GM19238 (cell line): ENCODE results near the gene NDRG2.
A peak's percentile ranks its signal among the peaks of the same experiment; 100 is the strongest.

Experiments used
- DNase-seq: peaks from one replicate; pipeline ENCODE4 v3.0.0; 2011; ENCODE audit warnings: low spot score; ENCODE audit not compliant: insufficient read length

The NDRG2 gene

DNA sequence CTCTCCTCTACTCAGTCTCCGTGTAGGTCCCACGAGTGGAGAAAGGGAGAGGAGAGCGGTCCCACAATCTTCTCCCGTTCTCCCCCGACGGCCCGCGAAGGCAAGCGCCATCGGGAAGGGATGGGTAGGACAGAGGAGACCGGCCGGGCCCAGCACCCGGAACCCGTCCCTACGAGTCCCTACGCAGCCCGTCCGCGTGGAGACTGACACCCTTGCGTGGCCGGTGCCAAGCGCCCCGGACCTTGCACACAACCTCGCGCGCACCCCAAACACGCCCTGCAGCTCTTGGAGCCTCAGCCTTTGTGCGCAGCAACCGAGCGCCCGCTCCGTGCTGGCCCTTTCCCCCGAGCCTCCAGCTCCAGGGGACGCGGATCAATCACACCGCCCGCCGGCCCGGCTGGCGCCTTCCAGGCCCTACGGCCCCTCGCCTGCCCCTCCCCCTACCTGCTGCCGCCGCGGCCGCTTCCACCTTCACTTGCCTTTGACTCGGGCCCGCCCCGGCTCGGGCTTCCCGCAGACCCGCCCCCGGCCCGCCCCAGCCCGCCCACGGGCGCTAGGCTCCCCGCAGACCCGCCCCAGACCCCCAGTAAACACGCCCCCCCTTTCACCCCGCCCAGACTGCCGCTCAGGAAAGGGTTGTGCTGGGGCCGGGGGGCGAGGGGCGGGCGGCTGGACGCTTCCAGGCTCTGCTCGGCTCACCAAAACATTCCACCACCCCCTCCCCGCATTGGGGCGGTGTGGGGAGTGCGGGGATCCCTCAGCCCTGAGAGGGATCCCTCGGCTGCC lies at the start of gene NDRG2:
Gene NDRG2, minus strand, starts transcription at position 477 of the 786 bp plus-strand sequence. CDS start 1,746 bp downstream, outside the sequence.
- peak; percentile 37 for DNase-seq

DNA sequence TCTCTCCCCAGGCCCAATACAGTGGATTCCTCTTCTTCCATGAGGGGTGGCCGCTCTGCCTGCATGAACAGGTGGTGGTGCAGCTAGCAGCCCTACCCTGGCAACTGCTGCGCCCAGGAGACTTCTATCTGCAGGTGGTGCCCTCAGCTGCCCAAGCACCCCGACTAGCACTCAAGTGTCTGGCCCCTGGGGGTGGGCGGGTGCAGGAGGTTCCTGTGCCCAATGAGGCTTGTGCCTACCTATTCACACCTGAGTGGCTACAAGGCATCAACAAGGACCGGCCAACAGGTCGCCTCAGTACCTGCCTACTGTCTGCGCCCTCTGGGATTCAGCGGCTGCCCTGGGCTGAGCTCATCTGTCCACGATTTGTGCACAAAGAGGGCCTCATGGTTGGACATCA lies 49.1 kb upstream of the NDRG2 start:
- no peak for DNase-seq

DNA sequence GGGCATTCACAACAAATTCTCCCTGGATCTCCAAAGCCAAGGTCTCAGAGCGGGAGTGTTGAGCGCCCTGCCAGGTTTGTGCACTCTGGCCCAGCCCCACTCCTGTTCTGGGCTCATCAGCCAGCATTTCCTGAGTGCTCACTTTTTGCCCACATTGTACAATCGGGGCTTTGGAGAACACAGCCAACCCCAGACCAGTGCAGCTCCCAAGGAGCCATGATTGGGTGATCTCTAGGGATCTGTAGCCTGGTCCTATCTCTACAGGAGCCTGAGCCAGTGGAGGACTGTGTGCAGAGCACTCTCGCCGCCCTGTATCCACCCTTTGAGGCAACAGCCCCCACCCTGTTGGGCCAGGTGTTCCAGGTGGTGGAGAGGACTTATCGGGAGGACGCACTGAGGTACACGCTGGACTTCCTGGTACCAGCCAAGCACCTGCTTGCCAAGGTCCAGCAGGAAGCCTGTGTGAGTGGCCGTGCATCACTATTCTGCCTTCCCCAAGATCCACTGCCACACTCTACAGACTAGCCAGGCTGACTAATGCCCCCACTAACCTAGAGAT lies 48.0 kb upstream of the NDRG2 start:
- no peak for DNase-seq

DNA sequence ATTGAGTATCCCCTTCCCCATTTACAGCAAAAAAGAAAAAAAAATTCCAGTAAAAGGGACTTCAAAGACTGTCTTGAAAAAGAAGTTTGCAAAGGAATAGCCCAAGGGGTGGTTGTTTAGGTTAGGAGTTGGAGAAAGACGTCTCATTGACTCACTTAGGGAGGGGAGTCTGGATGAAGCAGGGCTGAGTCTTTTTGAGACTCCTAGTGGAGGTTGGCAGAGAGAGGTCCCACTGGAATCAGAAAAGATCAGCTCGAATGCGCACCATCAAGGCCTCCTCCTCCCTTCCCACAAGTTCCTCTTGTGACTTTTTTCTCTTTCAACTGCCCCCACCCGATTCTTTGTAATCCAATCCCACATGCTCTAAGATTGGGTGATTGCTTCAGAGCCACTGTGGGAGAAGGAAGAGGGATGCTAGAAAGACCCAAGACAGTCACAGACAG lies 47.2 kb upstream of the NDRG2 start:
- DNase-seq = no peak

DNA sequence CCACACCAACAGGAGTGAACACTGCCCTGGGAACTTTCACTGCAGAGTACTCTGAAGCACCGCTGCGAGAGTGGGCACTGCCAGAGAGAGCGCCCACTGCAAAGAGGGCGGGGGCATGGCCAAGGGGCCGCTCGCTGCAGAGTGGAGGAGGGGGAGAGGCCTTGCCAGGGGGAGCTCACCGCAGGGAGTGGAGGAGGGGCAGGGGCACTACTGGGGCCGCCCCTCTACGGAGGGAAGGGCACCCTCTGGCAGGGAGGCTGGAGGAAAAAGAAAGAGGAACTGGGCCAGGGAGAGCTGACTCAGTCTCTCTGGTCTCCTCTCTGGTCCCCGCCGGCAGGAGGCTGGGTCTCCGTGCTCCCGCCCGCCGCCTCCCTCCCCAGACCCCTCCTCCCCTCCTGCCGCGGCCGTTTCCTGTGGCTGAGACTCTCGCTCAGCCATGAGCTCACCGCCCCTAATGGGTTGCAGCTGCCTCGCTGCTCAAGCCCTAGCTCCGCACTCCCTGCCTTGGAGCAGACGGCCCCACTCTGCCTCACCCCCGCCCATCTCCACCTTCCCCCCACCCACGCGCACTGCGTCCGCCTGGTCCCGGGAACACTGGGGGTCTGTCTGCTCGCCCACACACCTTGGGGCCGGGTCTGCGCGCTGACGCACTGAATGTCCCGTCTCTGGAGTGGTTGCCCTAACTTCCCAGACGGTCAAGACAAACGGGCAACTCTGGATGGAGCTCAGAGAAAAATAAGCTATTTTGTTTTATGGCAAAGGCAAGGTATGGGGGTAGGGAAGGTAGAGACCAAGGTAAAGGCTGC lies 46.6 kb upstream of the NDRG2 start:
- DNase-seq = peak; percentile 92

DNA sequence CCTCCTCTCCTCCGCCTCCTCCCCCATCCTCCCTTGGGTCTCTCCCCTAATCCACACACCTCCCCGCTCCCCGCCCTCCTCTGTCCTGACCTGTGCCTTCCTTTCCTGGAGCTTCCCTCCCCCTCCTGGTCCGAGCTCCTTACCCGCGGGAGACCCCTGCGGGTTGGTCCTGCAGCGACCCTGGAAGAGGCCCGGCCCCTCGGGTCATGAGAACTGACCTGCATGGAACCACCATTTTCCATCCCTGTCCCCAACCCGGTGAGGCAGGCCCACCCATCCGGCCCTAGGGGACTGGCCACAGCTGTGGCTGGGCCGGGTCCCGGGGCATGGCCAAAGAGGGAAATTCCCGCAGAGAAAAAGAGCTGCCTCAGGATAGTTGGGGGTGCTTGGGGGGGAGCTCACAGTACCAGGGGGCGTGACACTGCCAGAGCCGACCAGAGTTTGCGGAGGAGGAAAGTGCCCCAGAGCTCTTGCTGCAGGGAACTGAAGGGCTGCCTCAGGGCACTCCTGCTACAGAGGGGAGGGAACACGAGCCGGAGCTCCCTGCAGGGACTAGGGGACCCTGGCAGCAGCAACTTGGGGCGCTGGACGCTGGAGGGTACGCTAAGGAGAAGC lies 45.9 kb upstream of the NDRG2 start:
- no peak for DNase-seq

DNA sequence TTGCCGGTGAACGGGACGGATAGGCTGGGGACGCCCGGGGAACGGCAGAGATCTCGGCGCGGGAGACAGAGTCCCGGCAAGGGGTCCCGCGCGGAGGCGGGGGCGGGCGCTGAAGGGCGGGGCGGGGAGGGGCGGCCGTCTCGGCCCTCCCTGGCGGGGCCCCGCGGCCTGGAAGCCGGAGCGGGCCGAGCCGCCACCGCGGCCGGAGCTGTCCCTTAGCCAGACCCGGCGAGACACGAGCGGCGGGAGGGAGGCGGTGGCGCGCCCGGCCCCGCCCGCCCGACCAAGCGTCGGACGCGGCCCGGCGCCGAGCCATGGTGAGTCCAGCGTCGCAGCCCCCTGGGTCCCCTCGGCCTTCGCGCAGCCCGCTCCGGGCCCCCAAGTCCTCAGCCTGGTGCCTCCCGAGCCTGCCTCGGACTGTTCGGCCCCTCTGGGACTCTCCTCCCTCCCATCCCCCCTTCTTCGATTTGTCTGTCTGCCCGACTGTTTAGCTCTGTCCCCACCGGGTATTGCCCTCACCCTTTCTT lies 45.3 kb upstream of the NDRG2 start, which contains the start of gene ARHGEF40:
Gene ARHGEF40, plus strand, starts transcription at position 222 of the 527 bp plus-strand sequence. Its CDS starts 93 bp downstream, at position 315.
- DNase-seq = no peak

DNA sequence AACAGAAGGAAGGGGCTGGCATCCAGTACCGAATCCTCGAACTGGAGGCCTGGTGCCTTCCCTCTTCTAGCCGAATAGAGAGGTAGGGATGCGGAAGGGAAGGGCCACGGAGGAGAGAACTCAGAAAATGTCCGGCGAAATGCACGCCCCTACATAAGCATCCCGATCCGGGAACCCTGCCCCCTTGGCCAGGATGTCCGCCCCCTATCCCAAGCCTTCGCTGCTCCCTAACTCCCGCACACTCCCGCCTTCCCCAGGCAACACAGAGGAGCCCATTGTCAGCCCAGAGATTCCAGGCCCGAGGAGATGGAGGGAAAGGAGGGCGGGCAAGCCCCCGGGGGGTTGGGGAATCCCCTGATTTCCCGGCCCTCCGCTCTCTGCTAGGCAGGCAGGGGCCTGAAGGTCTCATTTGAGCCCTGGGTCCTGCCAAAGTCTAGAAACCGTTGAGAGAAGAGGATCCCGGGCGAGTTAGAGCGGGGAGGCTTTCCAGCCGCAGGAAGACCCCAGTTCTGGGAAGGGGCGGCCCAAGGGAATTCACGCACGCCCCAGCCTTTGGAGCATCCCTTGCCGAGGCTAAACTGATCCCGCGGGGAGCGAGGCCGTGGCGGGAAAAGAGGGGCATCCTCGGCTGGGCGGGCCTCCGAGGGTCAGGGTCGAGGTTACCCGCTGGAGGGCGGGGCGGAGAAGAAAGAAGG lies 44.7 kb upstream of the NDRG2 start:
- DNase-seq = no peak

DNA sequence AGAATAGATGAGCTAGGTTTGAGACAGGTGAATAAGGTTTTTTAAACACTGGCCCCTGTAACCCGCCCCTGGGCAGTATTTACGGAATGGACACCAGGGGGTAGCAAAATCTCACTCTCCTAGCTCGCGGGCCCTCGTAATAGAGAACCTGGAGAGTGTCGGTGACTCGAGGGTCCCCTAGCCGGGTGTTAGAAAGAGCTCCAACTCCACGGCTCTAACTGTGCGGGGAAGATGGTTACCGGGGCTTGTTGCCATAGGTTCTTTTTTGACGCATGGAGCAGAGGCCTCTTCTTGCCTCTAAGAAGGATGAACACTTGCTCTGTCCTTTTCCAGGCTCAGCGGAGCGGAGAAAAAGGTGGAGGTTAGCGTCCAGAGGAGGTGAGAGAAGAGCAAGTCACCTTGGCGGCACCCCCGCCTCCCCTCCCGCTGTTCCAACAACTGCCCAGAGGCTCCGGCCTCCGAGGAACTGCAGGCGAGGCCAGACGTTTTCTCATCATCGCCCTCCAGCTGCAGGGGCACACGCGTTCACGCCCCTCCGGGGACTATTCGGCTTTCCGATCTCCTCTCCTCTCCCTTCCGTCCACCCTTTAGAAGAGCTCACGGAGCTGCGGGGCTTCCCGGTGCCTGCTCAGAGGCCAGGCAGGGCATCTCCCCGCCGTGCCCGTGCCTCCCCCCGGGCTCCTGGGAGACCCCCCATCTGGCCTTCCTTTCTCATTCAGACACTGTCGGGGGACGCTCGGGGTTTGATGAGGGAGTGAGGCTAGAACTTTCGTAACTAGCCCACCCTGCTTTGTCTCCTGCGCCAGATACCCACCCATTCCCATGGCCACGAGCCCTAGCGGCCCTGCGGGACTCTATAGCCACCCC lies 43.9 kb upstream of the NDRG2 start:
- peak; percentile 53 for DNase-seq

DNA sequence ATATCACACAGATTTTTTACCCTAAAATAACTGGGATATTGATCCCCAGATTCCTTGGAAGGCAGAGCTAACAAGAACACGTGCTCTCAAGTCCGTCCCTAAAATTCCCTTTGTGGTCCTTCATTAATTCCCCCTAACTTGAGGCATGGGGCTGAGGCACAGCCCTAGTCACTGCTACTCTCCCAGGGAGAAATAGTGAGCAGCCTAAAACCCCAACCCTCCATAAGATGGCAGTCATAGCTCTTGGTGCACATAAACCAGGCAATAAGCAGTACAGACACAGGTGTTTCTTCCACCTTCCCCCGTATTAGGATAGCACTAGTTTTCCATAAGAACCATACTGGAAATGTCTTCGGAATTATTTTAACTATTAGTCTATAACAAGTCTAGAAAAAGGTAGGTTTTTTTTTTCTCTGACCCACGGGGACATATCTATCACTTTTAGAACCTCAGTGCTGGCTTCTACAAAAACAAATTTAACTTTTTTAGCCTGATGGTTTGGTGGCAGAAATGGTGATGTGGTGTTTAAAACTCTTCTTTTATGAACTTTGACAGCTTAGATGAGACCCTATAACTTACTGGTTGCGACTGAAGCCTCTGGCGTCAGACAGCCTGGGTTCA lies 42.1 kb upstream of the NDRG2 start:
- DNase-seq = no peak

DNA sequence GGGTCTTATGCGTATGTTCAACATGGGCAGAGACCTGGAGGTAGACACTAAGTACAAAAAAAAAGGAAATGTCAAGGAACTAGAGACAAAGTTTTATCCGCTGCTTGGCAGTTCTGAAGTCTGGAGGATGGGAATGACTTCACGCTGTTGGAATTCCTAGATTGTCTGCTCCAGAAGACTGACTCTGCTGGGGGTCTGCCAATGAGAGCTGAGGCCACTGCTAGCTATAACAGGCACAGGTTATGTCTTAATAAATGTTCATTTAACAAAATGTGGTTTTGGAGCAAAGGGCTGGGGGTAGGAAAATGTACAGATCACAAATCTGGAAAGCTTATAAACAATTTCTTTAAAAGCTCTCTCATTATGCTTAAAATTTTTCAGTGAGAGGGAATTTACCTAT lies 38.6 kb upstream of the NDRG2 start:
- no peak for DNase-seq

DNA sequence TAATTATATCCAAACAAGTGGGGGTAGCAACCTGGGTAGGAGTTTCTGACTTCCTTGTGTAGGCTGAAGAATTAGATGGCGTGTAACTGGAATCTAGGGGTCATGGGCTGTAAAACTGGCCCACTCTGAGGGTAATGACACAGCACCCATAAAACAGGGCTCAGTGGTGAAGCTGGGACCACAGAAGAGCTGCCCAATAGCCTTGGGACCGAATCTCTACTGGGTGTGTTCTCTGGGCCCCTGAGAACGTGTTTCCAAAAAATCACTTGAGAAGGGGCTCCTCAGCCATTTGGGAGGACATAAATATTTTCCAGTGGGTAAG lies 36.4 kb upstream of the NDRG2 start:
- no peak for DNase-seq

DNA sequence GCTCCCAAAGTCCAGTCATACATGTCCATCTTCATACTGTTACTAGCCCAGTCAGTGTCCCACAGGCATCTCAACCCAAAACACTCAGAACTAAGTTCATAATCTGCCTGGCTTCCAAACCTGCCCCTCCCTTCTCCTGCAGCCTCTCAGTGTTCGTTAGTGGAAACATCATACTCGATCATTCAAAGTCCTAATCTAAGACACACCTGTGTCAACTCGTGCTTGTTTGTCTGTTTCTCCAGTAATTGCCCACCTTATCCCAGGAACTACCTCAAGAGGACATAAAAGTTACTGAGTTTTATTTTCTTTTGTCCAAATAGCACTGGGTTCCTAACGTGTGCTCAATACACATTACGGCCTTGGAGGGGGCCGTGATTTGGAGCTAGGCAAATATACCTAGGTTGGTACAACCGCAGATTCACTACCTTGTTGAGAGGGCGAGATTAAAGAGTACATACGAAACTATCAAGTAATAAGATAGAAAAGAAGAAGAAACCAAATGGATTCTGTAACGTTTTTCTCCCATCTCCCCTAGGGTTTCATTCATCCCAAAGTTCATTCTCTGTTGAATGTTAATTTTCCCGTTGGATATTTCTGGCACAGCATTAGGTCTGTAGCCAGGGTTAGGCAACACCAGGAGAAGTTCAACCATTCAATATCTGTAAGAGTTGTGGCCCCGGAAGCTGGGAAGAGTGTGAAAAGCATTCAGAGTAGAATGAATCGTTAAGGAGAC lies 35.9 kb upstream of the NDRG2 start:
- DNase-seq = no peak

DNA sequence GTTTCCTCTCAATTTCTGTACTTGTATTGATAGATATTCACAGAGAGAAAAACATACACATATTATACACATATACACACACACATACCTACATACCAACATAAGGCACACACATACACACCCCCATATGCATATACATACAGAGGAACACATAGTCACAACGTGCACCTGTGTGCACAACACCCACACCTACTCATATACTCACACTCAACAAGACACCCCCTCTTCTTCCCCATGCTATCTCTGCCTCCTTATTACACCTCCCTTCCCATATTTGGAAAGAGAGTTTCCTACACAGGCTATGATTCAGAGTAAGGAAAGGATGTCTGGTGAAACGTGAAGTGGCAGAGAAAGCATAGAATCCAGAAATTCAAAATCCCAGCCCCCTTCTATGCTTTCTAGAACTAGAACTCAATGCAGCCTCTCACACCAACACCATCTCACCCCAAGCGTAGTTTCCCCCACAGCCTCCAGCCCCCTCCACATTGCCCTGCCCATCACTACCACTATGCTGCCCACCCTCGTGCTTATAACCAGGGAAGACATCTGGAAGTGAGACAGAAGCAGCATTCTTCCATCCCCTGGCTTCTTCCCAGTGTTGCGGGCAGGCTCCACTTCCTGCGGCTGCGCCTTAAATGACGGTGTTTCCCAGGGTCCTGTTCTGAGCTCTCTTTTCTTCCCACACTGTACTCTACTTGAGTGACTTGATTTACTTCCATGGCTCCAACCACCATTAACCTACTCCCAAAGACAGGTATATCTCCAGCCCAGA lies 35.2 kb upstream of the NDRG2 start:
- no peak for DNase-seq

DNA sequence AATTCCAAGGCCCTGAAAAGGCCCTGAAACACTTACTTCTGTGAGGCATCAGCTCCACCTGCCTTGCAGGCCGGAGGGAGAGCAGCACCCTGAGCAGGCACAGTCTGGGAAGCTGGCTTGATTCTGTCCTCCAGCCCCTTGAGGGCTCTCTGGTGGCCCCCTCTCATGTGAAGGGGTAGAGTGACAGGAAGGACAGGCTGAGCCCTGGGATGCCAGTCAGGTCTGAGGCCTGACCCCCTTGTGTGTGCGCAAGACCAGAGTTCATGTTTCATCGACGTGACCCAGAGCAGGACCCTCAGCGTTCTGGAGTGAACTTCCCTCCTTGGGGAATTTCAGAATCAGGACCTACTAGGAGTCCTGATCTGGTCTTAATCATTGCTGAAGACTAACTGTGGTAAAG lies 34.0 kb upstream of the NDRG2 start:
- DNase-seq = no peak

DNA sequence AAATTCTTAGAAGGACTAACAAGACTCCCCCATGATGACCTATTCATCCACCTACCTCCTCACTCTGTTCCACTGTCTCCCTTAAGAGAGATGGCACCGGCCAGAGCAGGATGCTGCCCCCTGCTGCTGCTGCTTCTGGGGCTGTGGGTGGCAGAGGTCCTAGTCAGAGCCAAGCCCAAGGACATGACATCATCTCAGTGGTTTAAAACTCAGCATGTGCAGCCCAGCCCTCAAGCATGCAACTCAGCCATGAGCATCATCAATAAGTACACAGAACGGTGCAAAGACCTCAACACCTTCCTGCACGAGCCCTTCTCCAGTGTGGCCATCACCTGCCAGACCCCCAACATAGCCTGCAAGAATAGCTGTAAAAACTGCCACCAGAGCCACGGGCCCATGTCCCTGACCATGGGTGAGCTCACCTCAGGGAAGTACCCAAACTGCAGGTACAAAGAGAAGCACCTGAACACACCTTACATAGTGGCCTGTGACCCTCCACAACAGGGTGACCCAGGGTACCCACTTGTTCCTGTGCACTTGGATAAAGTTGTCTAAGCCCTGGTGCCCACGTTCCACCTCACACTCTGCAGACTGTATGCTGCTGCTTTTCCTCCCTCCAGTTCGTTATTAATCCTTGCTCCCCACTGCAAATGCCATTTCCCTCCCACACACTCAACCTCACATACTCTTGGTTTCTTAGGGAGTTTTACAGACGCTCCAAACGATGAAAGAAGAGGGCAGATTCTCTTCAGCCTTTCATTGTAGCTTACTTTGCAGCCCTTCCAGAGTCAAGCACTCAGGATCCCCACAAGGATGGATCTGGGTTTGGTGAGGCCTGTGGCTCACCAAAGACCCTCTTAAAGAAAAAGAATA lies 33.2 kb upstream of the NDRG2 start, which contains the start of gene RNASE8:
Gene RNASE8, plus strand, starts transcription at position 20 of the 873 bp plus-strand sequence. Its CDS starts 71 bp downstream, at position 91.
- DNase-seq = no peak
